Neural cell (in vitro differentiated cells): ENCODE results near the gene PHF21B. TPM values are rescaled to one million over a fixed set of nuclear protein-coding genes. Genes with fewer than 3 reads are reported as not detected.

Source experiments
- H2AFZ ChIP-seq: fragments of 200-600, 300-800 bp; sonication (generic), shearing (Covaris generic); 2 replicates; pipeline ENCODE4 v1.6.0; 2014; ENCODE audit warnings: low read depth, mild to moderate bottlenecking, antibody characterized with exemption, low read length, moderate library complexity
- H3F3A ChIP-seq: fragments of 200-600 bp; shearing (Covaris generic); 2 replicates; pipeline ENCODE4 v1.6.1; 2016; ENCODE audit warnings: mild to moderate bottlenecking, moderate library complexity, mixed read lengths, antibody characterized with exemption, low read length; ENCODE audit not compliant: insufficient read depth, poor library complexity, severe bottlenecking
- H3K27ac ChIP-seq: fragments of 200-600, 300-800 bp; sonication (generic), shearing (Covaris generic); 2 replicates; pipeline ENCODE4 v1.5.1; 2014; ENCODE audit warnings: mild to moderate bottlenecking, low read length, moderate library complexity
- H3K27me3 ChIP-seq: fragments of 300-800, 200-600 bp; sonication (generic), shearing (Covaris generic); 2 replicates; pipeline ENCODE4 v1.6.0; 2014; ENCODE audit warnings: mild to moderate bottlenecking, low read depth, low read length, moderate library complexity; ENCODE audit not compliant: insufficient read depth
- H3K36me3 ChIP-seq: fragments of 300-800, 200-600 bp; sonication (generic), shearing (Covaris generic); 2 replicates; pipeline ENCODE4 v1.5.1; 2014; ENCODE audit warnings: mild to moderate bottlenecking, antibody characterized with exemption, low read length, moderate library complexity; ENCODE audit not compliant: insufficient read depth
- H3K4me2 ChIP-seq: fragments of 300-800, 200-600 bp; sonication (generic), shearing (Covaris generic); 2 replicates; pipeline ENCODE4 v1.6.0; 2014; ENCODE audit warnings: mild to moderate bottlenecking, low read length
- H3K4me3 ChIP-seq: fragments of 300-800, 200-600 bp; sonication (generic), shearing (Covaris generic); 2 replicates; pipeline ENCODE4 v1.5.1; 2014; ENCODE audit warnings: mild to moderate bottlenecking, low read length, moderate library complexity
- H3K79me2 ChIP-seq: fragments of 200-600 bp; shearing (Covaris generic); replicated peaks from 2 replicates; pipeline ENCODE4 v1.6.0; 2014; ENCODE audit warnings: mild to moderate bottlenecking, low read length, moderate library complexity; ENCODE audit not compliant: insufficient read depth
- H3K9ac ChIP-seq: fragments of 300-800, 200-600 bp; sonication (generic), shearing (Covaris generic); 2 replicates; pipeline ENCODE4 v1.6.1; 2016; ENCODE audit warnings: mild to moderate bottlenecking, low read length, mixed read lengths
- H3K9me2 ChIP-seq: fragments of 200-600 bp; shearing (Covaris generic); 2 replicates; pipeline ENCODE4 v1.6.1; 2016; ENCODE audit warnings: mild to moderate bottlenecking, low read length, mixed read lengths; ENCODE audit not compliant: insufficient read depth
- H3K9me3 ChIP-seq: fragments of 200-600, 300-800 bp; sonication (generic), shearing (Covaris generic); 2 replicates; pipeline ENCODE4 v1.6.1; 2016; ENCODE audit warnings: mild to moderate bottlenecking, mixed run types, low read length, moderate library complexity, mixed read lengths
- H4K20me1 ChIP-seq: fragments of 200-600 bp; shearing (Covaris generic); 2 replicates; pipeline ENCODE4 v1.6.1; 2016; ENCODE audit warnings: mild to moderate bottlenecking, mixed run types; ENCODE audit not compliant: insufficient read depth
- EP300 ChIP-seq: fragments of 450-650 bp; conservative IDR thresholded peaks from 2 replicates; pipeline ENCODE4 v1.6.1; 2014; ENCODE audit warnings: antibody characterized with exemption, mild to moderate bottlenecking, moderate library complexity; ENCODE audit not compliant: poor library complexity, severe bottlenecking
- EZH2 ChIP-seq: fragments of 200-600, 300-800 bp; shearing (Covaris generic), sonication (generic); IDR thresholded peaks from 2 replicates; pipeline ENCODE4 v1.6.1; 2014; ENCODE audit warnings: antibody characterized with exemption, low read length, borderline replicate concordance, mild to moderate bottlenecking; ENCODE audit not compliant: insufficient read depth, poor library complexity, severe bottlenecking
- MXI1 ChIP-seq: fragments of 450-650 bp; conservative IDR thresholded peaks from 2 replicates; pipeline ENCODE4 v1.6.1; 2014; ENCODE audit warnings: antibody characterized with exemption, mild to moderate bottlenecking; ENCODE audit not compliant: poor library complexity, severe bottlenecking
- POLR2AphosphoS5 ChIP-seq: IDR thresholded peaks from 2 replicates; pipeline ENCODE4 v1.6.1; 2012
- RAD21 ChIP-seq: fragments of 450-650 bp; conservative IDR thresholded peaks from 2 replicates; pipeline ENCODE4 v1.6.1; 2014; ENCODE audit warnings: antibody characterized with exemption, mild to moderate bottlenecking, moderate library complexity
- REST ChIP-seq: IDR thresholded peaks from 2 replicates; pipeline ENCODE4 v1.6.1; 2012; ENCODE audit warnings: borderline replicate concordance
- SMC3 ChIP-seq: fragments of 450-650 bp; conservative IDR thresholded peaks from 2 replicates; pipeline ENCODE4 v1.6.1; 2014; ENCODE audit warnings: antibody characterized with exemption, mild to moderate bottlenecking, moderate library complexity; ENCODE audit not compliant: poor library complexity
- TAF1 ChIP-seq: IDR thresholded peaks from 2 replicates; pipeline ENCODE4 v1.6.1; 2012; ENCODE audit warnings: low read depth
- polyA plus RNA-seq: library from polyadenylated mRNA; depleted of rRNA; stranded (reverse); fragments of >200 nt; gene quantifications from 2 replicates; pipeline ENCODE4 v1.2.3, GENCODE V29; 2014
- TF ChIP-seq, protein P1 (sequence below): fragments of 450-650 bp; IDR thresholded peaks from 2 replicates; pipeline ENCODE4 v1.5.1; 2014; ENCODE audit warnings: antibody characterized with exemption, mild to moderate bottlenecking, moderate library complexity; ENCODE audit not compliant: poor library complexity, severe bottlenecking

The PHF21B gene
- polyA plus RNA-seq, 1 donor from 2014 or later, result 49.5 TPM

DNA sequence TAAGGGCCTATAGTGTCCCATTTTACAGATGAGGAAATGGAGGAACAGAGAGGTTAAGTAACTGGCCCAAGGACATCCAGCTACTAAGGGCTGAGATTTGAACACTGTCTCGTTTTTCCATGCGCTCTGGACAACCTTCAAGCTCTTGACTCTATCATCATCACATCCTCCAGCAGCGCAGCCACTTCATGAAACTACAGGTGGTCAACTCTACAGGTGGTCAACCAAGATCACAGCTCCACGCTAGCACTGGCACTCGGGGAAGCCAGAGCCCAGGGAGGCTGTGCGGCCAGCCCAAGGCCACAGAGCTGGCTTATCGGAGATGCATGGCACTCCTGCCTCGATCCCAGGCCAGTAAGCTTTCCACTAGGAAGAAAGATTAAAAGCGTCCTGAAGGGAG lies 40.0 kb downstream of the PHF21B start:
- Histone ChIP-seq H3K4me2 (no peak overlapping the region), H3K4me3 (no peak overlapping the region), H2AFZ (no peak overlapping the region), H3K9me2 (no peaks in the 10 kb centered on the region), H3K27me3 (no peaks in the 10 kb centered on the region), H3K9ac (no peak overlapping the region), H4K20me1 (no peaks in the 10 kb centered on the region), H3K36me3 (no peaks in the 10 kb centered on the region), H3F3A (no peaks in the 10 kb centered on the region), H3K27ac (no peak overlapping the region), H3K9me3 (no peaks in the 10 kb centered on the region), H3K79me2 (peaks cover 47% of the 10 kb centered on the region)
- no peak for TF ChIP-seq EZH2
- TF ChIP-seq POLR2AphosphoS5, result no peak
- TF ChIP-seq, protein P1, sequence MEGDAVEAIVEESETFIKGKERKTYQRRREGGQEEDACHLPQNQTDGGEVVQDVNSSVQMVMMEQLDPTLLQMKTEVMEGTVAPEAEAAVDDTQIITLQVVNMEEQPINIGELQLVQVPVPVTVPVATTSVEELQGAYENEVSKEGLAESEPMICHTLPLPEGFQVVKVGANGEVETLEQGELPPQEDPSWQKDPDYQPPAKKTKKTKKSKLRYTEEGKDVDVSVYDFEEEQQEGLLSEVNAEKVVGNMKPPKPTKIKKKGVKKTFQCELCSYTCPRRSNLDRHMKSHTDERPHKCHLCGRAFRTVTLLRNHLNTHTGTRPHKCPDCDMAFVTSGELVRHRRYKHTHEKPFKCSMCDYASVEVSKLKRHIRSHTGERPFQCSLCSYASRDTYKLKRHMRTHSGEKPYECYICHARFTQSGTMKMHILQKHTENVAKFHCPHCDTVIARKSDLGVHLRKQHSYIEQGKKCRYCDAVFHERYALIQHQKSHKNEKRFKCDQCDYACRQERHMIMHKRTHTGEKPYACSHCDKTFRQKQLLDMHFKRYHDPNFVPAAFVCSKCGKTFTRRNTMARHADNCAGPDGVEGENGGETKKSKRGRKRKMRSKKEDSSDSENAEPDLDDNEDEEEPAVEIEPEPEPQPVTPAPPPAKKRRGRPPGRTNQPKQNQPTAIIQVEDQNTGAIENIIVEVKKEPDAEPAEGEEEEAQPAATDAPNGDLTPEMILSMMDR, result no peak
- no peak for TF ChIP-seq MXI1
- TF ChIP-seq RAD21, result no peak
- no peak for TF ChIP-seq TAF1
- no peak for TF ChIP-seq REST
- TF ChIP-seq EP300, result no peak
- TF ChIP-seq SMC3, result no peak

GRCh38 chr22:44968736-44969135 lies 41.1 kb downstream of the PHF21B start:
- Histone ChIP-seq H3K4me3 (no peak overlapping the region), H3K27ac (no peak overlapping the region), H2AFZ (no peak overlapping the region), H3K4me2 (no peak overlapping the region), H3K9me3 (no peaks in the 10 kb centered on the region), H3K9ac (no peak overlapping the region), H3F3A (no peaks in the 10 kb centered on the region), H3K27me3 (no peaks in the 10 kb centered on the region), H3K36me3 (no peaks in the 10 kb centered on the region), H4K20me1 (no peaks in the 10 kb centered on the region), H3K9me2 (no peaks in the 10 kb centered on the region), H3K79me2 (peaks cover 39% of the 10 kb centered on the region)
- TF ChIP-seq RAD21 (no peak), POLR2AphosphoS5 (no peak), SMC3 (no peak), TAF1 (no peak)
- TF ChIP-seq, protein P1, result no peak
